ENCODE results near the gene KIAA1958.

The KIAA1958 gene

GRCh38 chr9:112496074-112496722 is 9.6 kb downstream of the KIAA1958 start:
- TF ChIP-seq, protein P1, sequence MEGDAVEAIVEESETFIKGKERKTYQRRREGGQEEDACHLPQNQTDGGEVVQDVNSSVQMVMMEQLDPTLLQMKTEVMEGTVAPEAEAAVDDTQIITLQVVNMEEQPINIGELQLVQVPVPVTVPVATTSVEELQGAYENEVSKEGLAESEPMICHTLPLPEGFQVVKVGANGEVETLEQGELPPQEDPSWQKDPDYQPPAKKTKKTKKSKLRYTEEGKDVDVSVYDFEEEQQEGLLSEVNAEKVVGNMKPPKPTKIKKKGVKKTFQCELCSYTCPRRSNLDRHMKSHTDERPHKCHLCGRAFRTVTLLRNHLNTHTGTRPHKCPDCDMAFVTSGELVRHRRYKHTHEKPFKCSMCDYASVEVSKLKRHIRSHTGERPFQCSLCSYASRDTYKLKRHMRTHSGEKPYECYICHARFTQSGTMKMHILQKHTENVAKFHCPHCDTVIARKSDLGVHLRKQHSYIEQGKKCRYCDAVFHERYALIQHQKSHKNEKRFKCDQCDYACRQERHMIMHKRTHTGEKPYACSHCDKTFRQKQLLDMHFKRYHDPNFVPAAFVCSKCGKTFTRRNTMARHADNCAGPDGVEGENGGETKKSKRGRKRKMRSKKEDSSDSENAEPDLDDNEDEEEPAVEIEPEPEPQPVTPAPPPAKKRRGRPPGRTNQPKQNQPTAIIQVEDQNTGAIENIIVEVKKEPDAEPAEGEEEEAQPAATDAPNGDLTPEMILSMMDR (IDR thresholded peaks at IDR 0.05; ENCODE audit: insufficient read depth, low read depth, low read length, missing control alignments), result no peak
- no peak for DNase-seq (ENCODE audit: low read depth)
- no peak overlapping the region for H3K4me3 ChIP-seq (ENCODE audit: low read depth, low read length)

- TF ChIP-seq, protein P1 (IDR thresholded peaks at IDR 0.05; ENCODE audit: insufficient read depth, low read depth, low read length, missing control alignments), result no peak
- H3K4me3 ChIP-seq (ENCODE audit: low read depth, low read length), result no peak overlapping the region
- DNase-seq (ENCODE audit: low read depth), result no peak
These were observed 14.2 kb downstream of the KIAA1958 start for GRCh38 chr9:112500842-112501241.

DNA sequence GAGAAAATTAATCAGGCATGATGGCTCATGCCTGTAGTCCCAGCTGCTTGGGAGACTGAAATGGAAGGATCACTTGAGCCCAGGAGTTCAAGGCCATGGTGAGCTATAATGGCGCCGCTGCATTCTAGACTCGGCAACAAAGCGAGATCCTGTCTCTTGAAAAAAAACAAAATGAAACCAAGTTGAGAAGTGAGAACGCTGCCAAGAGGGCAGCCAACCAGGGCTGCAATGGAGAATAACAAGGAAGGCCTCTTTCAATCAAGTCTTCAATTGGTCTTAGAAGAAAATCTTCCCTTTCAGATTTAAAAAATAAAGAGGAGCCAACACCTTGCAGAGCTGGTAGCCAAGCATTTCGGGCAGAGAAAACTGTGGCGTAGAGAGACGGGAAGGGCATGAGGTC is 14.7 kb downstream of the KIAA1958 start:
- no peak overlapping the region for H3K4me3 ChIP-seq (ENCODE audit: low read depth, low read length)
- TF ChIP-seq, protein P1 (IDR thresholded peaks at IDR 0.05; ENCODE audit: insufficient read depth, low read depth, low read length, missing control alignments), result no peak
- no peak for DNase-seq (ENCODE audit: low read depth)

DNA sequence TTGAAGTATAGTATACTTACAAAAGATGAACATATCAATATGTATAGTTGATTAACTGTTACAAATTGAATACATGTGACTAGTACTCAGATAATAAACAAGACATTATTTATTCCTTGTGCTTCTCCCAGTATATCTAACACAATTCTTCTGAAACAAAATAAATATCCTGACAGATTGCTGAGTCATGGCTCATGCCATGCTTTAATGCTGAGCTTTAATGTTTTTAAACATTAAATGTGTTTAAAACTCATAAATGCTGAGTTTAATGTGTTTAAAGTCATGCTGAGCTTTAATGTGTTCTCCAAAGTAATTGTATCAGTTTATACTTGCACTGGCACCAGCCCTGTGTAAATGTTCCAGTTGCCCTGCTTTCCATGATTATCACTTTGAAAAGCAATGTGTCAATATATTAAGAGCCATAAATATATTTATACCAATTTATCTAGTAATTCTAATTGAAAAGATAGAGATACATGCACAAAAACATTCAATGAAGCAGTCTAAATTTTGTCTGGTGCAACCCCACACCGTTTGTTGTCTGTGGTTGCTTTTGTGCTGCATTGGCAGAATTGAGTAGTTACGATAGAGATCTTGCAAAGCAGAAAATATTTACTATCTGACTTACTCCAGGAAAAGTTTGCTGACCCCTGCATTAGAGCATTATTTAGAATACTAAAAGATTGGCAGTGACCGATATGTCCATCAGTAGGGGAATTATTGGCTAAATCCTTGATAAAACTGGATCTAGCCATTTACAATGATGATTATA is 15.7 kb downstream of the KIAA1958 start:
- TF ChIP-seq, protein P1 (IDR thresholded peaks at IDR 0.05; ENCODE audit: insufficient read depth, low read depth, low read length, missing control alignments), result no peak

GRCh38 chr9:112503170-112503569 is 16.5 kb downstream of the KIAA1958 start:
- no peak overlapping the region for H3K4me3 ChIP-seq (ENCODE audit: low read depth, low read length)
- DNase-seq (ENCODE audit: low read depth), result no peak
- TF ChIP-seq, protein P1 (IDR thresholded peaks at IDR 0.05; ENCODE audit: insufficient read depth, low read depth, low read length, missing control alignments), result no peak

More for the DNA sequence above, 15.7 kb downstream of the KIAA1958 start:
- DNase-seq (ENCODE audit: low read depth), result no peak
- H3K4me3 ChIP-seq (ENCODE audit: low read depth, low read length), result no peak overlapping the region

DNA sequence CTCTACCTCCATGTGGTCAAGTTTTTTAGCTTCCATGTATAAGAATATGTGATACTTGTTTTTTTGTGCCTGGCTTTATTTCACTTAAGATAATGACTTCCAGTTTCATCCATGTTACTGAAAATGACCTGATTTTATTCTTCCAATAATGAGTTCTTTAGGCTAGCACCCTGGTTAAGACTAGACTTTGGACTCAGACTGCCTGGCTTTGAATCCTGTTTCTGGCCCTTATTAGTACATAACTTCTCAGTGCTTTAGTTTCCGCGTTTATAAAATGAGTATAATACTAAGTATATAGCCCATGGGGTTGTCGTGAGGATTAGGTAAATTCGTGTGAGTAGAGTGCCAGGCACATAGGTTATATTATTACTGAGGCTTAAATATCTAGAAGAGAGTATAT is 18.5 kb downstream of the KIAA1958 start:
- TF ChIP-seq, protein P1 (IDR thresholded peaks at IDR 0.05; ENCODE audit: insufficient read depth, low read depth, low read length, missing control alignments), result no peak
- no peak for DNase-seq (ENCODE audit: low read depth)
- H3K4me3 ChIP-seq (ENCODE audit: low read depth, low read length), result no peak overlapping the region

Measured in GM12865 (cell line).